Measurements from ENCODE around the gene TRAPPC8. TPM values are rescaled to one million over a fixed set of nuclear protein-coding genes. Genes with fewer than 3 reads are reported as not detected.
"Not testable (repeated sequence)": the region's sequence is repeated elsewhere in the genome, so short reads cannot be mapped to it uniquely, and the experiment has no call there.

TRAPPC8 gene
- polyA plus RNA-seq, 1 donor from 2014 or later: 57.8 TPM

- no peaks in the 10 kb centered on the region for H4K20me1 ChIP-seq (ENCODE audit: insufficient read depth)
- no peak overlapping the region for H3K4me3 ChIP-seq (ENCODE audit: low read length)
- no peaks in the 10 kb centered on the region for H3K9me3 ChIP-seq (ENCODE audit: low read length)
- no peaks in the 10 kb centered on the region for H3K9me2 ChIP-seq (ENCODE audit: insufficient read depth, low read length)
- H3K4me2 ChIP-seq (ENCODE audit: low read length): no peak overlapping the region
- H3K79me2 ChIP-seq (replicated peaks; ENCODE audit: insufficient read depth, low read length): no peaks in the 10 kb centered on the region
- no peak overlapping the region for H3K27ac ChIP-seq (ENCODE audit: low read length)
- no peak overlapping the region for H2AFZ ChIP-seq (ENCODE audit: low read depth, low read length)
- H3K27me3 ChIP-seq (ENCODE audit: insufficient read depth, low read depth, low read length): no peaks in the 10 kb centered on the region
- no peak overlapping the region for H3K9ac ChIP-seq (ENCODE audit: low read length)
- no peaks in the 10 kb centered on the region for H3K36me3 ChIP-seq (ENCODE audit: insufficient read depth, low read length)
- no peaks in the 10 kb centered on the region for H3F3A ChIP-seq (ENCODE audit: insufficient read depth, low read length, poor library complexity, severe bottlenecking)
- TF ChIP-seq TAF1 (IDR thresholded peaks at IDR 0.05; ENCODE audit: low read depth): no peak
- no peak for TF ChIP-seq CTCF (IDR thresholded peaks at IDR 0.05; ENCODE audit: poor library complexity, severe bottlenecking)
- no peak for TF ChIP-seq RAD21 (conservative IDR thresholded peaks at IDR 0.05)
- TF ChIP-seq REST (IDR thresholded peaks at IDR 0.05; ENCODE audit: borderline replicate concordance): no peak
- no peak for TF ChIP-seq SMC3 (conservative IDR thresholded peaks at IDR 0.05; ENCODE audit: poor library complexity)
- TF ChIP-seq POLR2AphosphoS5 (IDR thresholded peaks at IDR 0.05): no peak
- TF ChIP-seq EP300 (conservative IDR thresholded peaks at IDR 0.05; ENCODE audit: poor library complexity, severe bottlenecking): no peak
- TF ChIP-seq MXI1 (conservative IDR thresholded peaks at IDR 0.05; ENCODE audit: poor library complexity, severe bottlenecking): no peak
- no peak for TF ChIP-seq EZH2 (IDR thresholded peaks at IDR 0.05; ENCODE audit: borderline replicate concordance, insufficient read depth, low read length, poor library complexity, severe bottlenecking)
These were observed 41.9 kb downstream of the TRAPPC8 start for GRCh38 chr18:31901063-31901462.

GRCh38 chr18:31899771-31900170, 43.2 kb downstream of the TRAPPC8 start:
- not testable (repeated sequence) for H3F3A ChIP-seq (ENCODE audit: insufficient read depth, low read length, poor library complexity, severe bottlenecking); H3K4me3 ChIP-seq (ENCODE audit: low read length); H3K4me2 ChIP-seq (ENCODE audit: low read length); H3K27me3 ChIP-seq (ENCODE audit: insufficient read depth, low read depth, low read length); H3K36me3 ChIP-seq (ENCODE audit: insufficient read depth, low read length); H2AFZ ChIP-seq (ENCODE audit: low read depth, low read length); H3K9me3 ChIP-seq (ENCODE audit: low read length); H3K9me2 ChIP-seq (ENCODE audit: insufficient read depth, low read length); H3K9ac ChIP-seq (ENCODE audit: low read length); H3K79me2 ChIP-seq (replicated peaks; ENCODE audit: insufficient read depth, low read length); H3K27ac ChIP-seq (ENCODE audit: low read length); H4K20me1 ChIP-seq (ENCODE audit: insufficient read depth)

- Histone ChIP-seq H3K27me3 (ENCODE audit: insufficient read depth, low read depth, low read length) (no peaks in the 10 kb centered on the region), H3K9me2 (ENCODE audit: insufficient read depth, low read length) (no peaks in the 10 kb centered on the region), H2AFZ (ENCODE audit: low read depth, low read length) (no peak overlapping the region), H3K9ac (ENCODE audit: low read length) (no peak overlapping the region), H3K27ac (ENCODE audit: low read length) (no peak overlapping the region), H3K9me3 (ENCODE audit: low read length) (no peaks in the 10 kb centered on the region), H3K4me3 (ENCODE audit: low read length) (no peak overlapping the region), H3K79me2 (replicated peaks; ENCODE audit: insufficient read depth, low read length) (no peaks in the 10 kb centered on the region), H3F3A (ENCODE audit: insufficient read depth, low read length, poor library complexity, severe bottlenecking) (peaks cover 8% of the 10 kb centered on the region), H3K4me2 (ENCODE audit: low read length) (no peak overlapping the region), H4K20me1 (ENCODE audit: insufficient read depth) (no peaks in the 10 kb centered on the region), H3K36me3 (ENCODE audit: insufficient read depth, low read length) (peaks cover 8% of the 10 kb centered on the region)
- TF ChIP-seq MXI1 (conservative IDR thresholded peaks at IDR 0.05; ENCODE audit: poor library complexity, severe bottlenecking) (no peak), REST (IDR thresholded peaks at IDR 0.05; ENCODE audit: borderline replicate concordance) (no peak), EP300 (conservative IDR thresholded peaks at IDR 0.05; ENCODE audit: poor library complexity, severe bottlenecking) (no peak), EZH2 (IDR thresholded peaks at IDR 0.05; ENCODE audit: borderline replicate concordance, insufficient read depth, low read length, poor library complexity, severe bottlenecking) (no peak), TAF1 (IDR thresholded peaks at IDR 0.05; ENCODE audit: low read depth) (no peak), CTCF (IDR thresholded peaks at IDR 0.05; ENCODE audit: poor library complexity, severe bottlenecking) (no peak), RAD21 (conservative IDR thresholded peaks at IDR 0.05) (no peak), POLR2AphosphoS5 (IDR thresholded peaks at IDR 0.05) (no peak), SMC3 (conservative IDR thresholded peaks at IDR 0.05; ENCODE audit: poor library complexity) (no peak)
These were observed 50.0 kb downstream of the TRAPPC8 start for GRCh38 chr18:31892936-31893335.

Measured in neural cell (in vitro differentiated cells).